COLO668 (cell line): ENCODE measurements around the gene DTNA.

Experiments used
- DNase-seq: peaks from one replicate; lab custom pipeline; 2025; ENCODE audit not compliant: unreplicated experiment; lab: John Stamatoyannopoulos, UW

The DTNA gene

GRCh38 chr18:34767601-34768027, 57.5 kb downstream of the DTNA start:
- no peak for DNase-seq

GRCh38 chr18:34771958-34772357, 61.9 kb downstream of the DTNA start:
- no peak for DNase-seq

GRCh38 chr18:34772887-34773286, 62.8 kb downstream of the DTNA start:
- no peak for DNase-seq

- DNase-seq = no peak
These were observed 63.3 kb downstream of the DTNA start for GRCh38 chr18:34773378-34773777.

GRCh38 chr18:34773961-34774766, 64.1 kb downstream of the DTNA start:
- peak; percentile 28 for DNase-seq

- DNase-seq = no peak
These were observed 65.4 kb downstream of the DTNA start for GRCh38 chr18:34775461-34775860.

- DNase-seq = no peak
These were observed 69.0 kb downstream of the DTNA start for GRCh38 chr18:34779112-34779511.

- no peak for DNase-seq
These were observed 70.8 kb downstream of the DTNA start for GRCh38 chr18:34780856-34781255.

- no peak for DNase-seq
These were observed 73.4 kb downstream of the DTNA start for GRCh38 chr18:34783501-34783900.

- DNase-seq = no peak
These were observed 76.2 kb downstream of the DTNA start for GRCh38 chr18:34786162-34786741.

- peak; percentile 72 for DNase-seq
These were observed 77.9 kb downstream of the DTNA start for GRCh38 chr18:34787931-34788532.

- DNase-seq = no peak
These were observed 79.8 kb downstream of the DTNA start for GRCh38 chr18:34789768-34790344.

- DNase-seq = no peak
These were observed 84.2 kb downstream of the DTNA start for GRCh38 chr18:34794348-34794747.

GRCh38 chr18:34795070-34795732, 85.1 kb downstream of the DTNA start:
- no peak for DNase-seq

GRCh38 chr18:34796035-34796657, 86.0 kb downstream of the DTNA start:
- DNase-seq = no peak

GRCh38 chr18:34799291-34799690, 89.2 kb downstream of the DTNA start:
- no peak for DNase-seq

- DNase-seq = no peak
These were observed 90.3 kb downstream of the DTNA start for GRCh38 chr18:34800381-34800780.

GRCh38 chr18:34801774-34802173, 91.7 kb downstream of the DTNA start:
- no peak for DNase-seq

- no peak for DNase-seq
These were observed 92.9 kb downstream of the DTNA start for GRCh38 chr18:34802959-34803358.

GRCh38 chr18:34803877-34804400, 93.8 kb downstream of the DTNA start:
- no peak for DNase-seq
